KMS-11 (cell line): ENCODE results near the gene HELZ.

ENCODE experiments used
- H2AFZ ChIP-seq: fragments of 200-600 bp; sonication (generic); 2 replicates; pipeline ENCODE4 v1.6.1; 2016; ENCODE audit warnings: antibody characterized with exemption, mixed run types, low read depth
- H3K27ac ChIP-seq: fragments of 200-600 bp; sonication (generic); 2 replicates; pipeline ENCODE4 v1.6.1; 2016; ENCODE audit warnings: mild to moderate bottlenecking, mixed run types
- H3K27me3 ChIP-seq: fragments of 200-600 bp; sonication (generic); 2 replicates; pipeline ENCODE4 v1.6.1; 2017; ENCODE audit warnings: mild to moderate bottlenecking, low read depth, mixed run types, moderate library complexity; ENCODE audit not compliant: insufficient read depth
- H3K36me3 ChIP-seq: fragments of 200-600 bp; sonication (generic); 2 replicates; pipeline ENCODE4 v1.6.1; 2017; ENCODE audit warnings: mild to moderate bottlenecking, mixed run types; ENCODE audit not compliant: insufficient read depth
- H3K4me1 ChIP-seq: fragments of 200-600 bp; sonication (generic); 2 replicates; pipeline ENCODE4 v1.6.1; 2016; ENCODE audit warnings: mild to moderate bottlenecking, low read depth, mixed run types; ENCODE audit not compliant: poor library complexity, severe bottlenecking
- H3K4me2 ChIP-seq: fragments of 200-600 bp; sonication (generic); 2 replicates; pipeline ENCODE4 v1.7.0; 2016; ENCODE audit warnings: mild to moderate bottlenecking, mixed run types
- H3K4me3 ChIP-seq: fragments of 200-600 bp; sonication (generic); IDR thresholded peaks from 2 replicates; pipeline ENCODE4 v1.6.1; 2017; ENCODE audit warnings: low read depth, low read length, mixed read lengths; ENCODE audit not compliant: insufficient read depth
- H3K79me2 ChIP-seq: fragments of 200-600 bp; sonication (generic); 2 replicates; pipeline ENCODE4 v1.6.1; 2016; ENCODE audit warnings: low read depth, mixed run types; ENCODE audit not compliant: insufficient read depth
- H3K9ac ChIP-seq: fragments of 200-600 bp; sonication (generic); 2 replicates; pipeline ENCODE4 v1.6.1; 2016; ENCODE audit warnings: mild to moderate bottlenecking, mixed run types
- H4K20me1 ChIP-seq: fragments of 200-600 bp; sonication (generic); 2 replicates; pipeline ENCODE4 v1.6.1; 2016; ENCODE audit warnings: mild to moderate bottlenecking, mixed run types; ENCODE audit not compliant: insufficient read depth
- TF ChIP-seq, protein P1 (sequence below): fragments of 200-600 bp; sonication (generic); conservative IDR thresholded peaks from 2 replicates; pipeline ENCODE4 v1.6.1; 2017; ENCODE audit warnings: low read depth, mild to moderate bottlenecking, antibody characterized with exemption, low read length, moderate library complexity, mixed read lengths

The HELZ gene

DNA sequence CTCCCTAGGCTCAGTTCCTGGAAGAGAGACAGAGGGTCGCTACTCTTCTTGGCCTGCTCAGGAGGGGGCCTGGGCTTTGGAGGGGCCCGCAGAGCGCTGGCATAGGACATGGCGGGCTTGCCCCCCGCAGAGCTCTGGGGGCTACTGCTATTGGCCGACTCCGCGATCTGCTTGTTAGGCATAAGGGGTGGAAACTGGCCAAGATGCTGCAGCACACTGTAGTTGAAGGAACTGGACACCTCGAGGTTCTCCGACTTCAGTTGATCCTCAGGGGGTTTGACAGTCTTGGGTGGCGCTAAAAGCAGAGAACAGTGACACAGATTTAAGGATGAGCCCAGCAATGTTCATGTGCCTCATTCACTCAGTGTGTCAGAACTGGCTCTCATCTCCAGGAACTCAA is 166.7 kb downstream of the HELZ start:
- TF ChIP-seq, protein P1, sequence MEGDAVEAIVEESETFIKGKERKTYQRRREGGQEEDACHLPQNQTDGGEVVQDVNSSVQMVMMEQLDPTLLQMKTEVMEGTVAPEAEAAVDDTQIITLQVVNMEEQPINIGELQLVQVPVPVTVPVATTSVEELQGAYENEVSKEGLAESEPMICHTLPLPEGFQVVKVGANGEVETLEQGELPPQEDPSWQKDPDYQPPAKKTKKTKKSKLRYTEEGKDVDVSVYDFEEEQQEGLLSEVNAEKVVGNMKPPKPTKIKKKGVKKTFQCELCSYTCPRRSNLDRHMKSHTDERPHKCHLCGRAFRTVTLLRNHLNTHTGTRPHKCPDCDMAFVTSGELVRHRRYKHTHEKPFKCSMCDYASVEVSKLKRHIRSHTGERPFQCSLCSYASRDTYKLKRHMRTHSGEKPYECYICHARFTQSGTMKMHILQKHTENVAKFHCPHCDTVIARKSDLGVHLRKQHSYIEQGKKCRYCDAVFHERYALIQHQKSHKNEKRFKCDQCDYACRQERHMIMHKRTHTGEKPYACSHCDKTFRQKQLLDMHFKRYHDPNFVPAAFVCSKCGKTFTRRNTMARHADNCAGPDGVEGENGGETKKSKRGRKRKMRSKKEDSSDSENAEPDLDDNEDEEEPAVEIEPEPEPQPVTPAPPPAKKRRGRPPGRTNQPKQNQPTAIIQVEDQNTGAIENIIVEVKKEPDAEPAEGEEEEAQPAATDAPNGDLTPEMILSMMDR = no peak
- no peak overlapping the region for H3K4me3 ChIP-seq

DNA sequence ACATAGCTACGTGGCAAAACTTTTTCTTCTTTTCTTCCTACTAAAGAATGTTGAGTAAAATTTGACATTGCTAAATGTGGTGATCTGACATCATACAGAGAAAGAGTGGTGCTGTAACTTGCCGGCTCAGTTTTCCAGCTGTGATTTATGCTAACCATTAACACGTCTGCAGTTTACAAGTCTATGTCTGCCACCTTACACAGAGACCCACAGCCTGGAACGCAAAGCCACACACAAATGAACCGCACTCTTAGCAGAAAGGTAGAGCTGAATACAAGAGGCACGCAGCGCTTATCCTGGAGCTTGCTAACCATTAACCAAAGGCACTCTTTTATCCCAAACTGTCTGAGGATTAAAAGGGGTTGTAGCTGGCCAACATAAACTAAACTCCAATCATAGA is 168.7 kb downstream of the HELZ start:
- H2AFZ ChIP-seq = no peak overlapping the region
- TF ChIP-seq, protein P1 = no peak
- H3K9ac ChIP-seq = no peak overlapping the region
- peaks cover 9% of the 10 kb centered on the region for H3K4me1 ChIP-seq
- H3K4me3 ChIP-seq = no peak overlapping the region
- H3K27ac ChIP-seq = no peak overlapping the region
- H3K27me3 ChIP-seq = no peaks in the 10 kb centered on the region
- H3K4me2 ChIP-seq = no peak overlapping the region
- no peaks in the 10 kb centered on the region for H4K20me1 ChIP-seq
- H3K36me3 ChIP-seq = peaks cover 7% of the 10 kb centered on the region; the same call in 1 of the 2 replicates
- no peaks in the 10 kb centered on the region for H3K79me2 ChIP-seq

More for the DNA sequence above, 166.7 kb downstream of the HELZ start:
- Histone ChIP-seq H3K9ac (no peak overlapping the region), H3K4me2 (no peak overlapping the region), H4K20me1 (0 out of 2 replicates have a peak, but pooled peaks cover 3% of the 10 kb centered on the region), H3K79me2 (no peaks in the 10 kb centered on the region), H2AFZ (no peak overlapping the region), H3K27ac (no peak overlapping the region), H3K4me1 (peaks cover 29% of the 10 kb centered on the region), H3K27me3 (no peaks in the 10 kb centered on the region), H3K36me3 (peaks cover 7% of the 10 kb centered on the region; the same call in 1 of the 2 replicates)

DNA sequence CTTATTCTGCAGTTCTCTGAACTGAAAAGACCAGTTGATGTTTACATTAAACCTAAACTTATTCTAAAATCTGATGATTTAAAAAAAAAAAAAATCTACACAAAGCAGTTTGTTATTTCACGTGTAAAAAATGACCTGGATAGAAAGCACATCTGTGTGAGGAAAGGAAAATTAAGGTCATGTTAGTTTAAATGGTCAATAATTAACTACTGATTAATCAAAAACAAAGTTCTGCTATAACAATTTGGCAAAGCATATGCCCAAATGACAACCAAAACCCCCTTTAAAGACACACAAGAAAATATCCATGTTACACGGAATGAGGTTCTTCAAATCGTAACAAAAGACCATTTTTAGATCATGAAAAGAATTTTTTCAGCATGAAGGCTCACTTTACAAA is 170.2 kb downstream of the HELZ start:
- no peak overlapping the region for H3K4me3 ChIP-seq
- H3K4me2 ChIP-seq = no peak overlapping the region
- peaks cover 7% of the 10 kb centered on the region; the same call in 1 of the 2 replicates for H3K36me3 ChIP-seq
- H2AFZ ChIP-seq = no peak overlapping the region
- H3K27ac ChIP-seq = no peak overlapping the region
- TF ChIP-seq, protein P1 = no peak
- no peaks in the 10 kb centered on the region for H3K27me3 ChIP-seq
- H3K9ac ChIP-seq = no peak overlapping the region
- H3K4me1 ChIP-seq = no peaks in the 10 kb centered on the region
- no peaks in the 10 kb centered on the region for H4K20me1 ChIP-seq
- no peaks in the 10 kb centered on the region for H3K79me2 ChIP-seq

DNA sequence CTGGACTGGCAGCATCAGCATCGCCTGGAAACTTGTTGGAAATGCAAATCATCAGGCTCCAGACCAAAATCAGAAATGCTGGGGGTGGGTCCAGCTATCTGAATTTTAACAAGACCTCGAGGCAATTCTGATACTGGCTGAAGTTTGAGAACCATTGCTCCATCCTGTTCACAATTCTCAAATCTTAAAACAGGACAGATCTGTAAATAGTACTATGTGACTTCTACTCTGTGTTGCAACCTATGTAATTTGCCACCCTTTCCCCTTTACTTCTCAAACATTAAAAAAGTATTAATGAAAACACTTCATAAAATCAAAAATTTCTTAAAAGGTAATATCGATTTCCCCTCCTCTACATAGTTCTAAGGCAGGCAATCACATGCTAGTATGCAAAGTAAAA is 172.1 kb downstream of the HELZ start:
- TF ChIP-seq, protein P1 = no peak
- H3K4me2 ChIP-seq = no peak overlapping the region
- no peaks in the 10 kb centered on the region for H3K4me1 ChIP-seq
- no peaks in the 10 kb centered on the region for H3K79me2 ChIP-seq
- H2AFZ ChIP-seq = no peak overlapping the region
- H3K27ac ChIP-seq = no peak overlapping the region
- H4K20me1 ChIP-seq = no peaks in the 10 kb centered on the region
- no peak overlapping the region for H3K4me3 ChIP-seq
- 0 out of 2 replicates have a peak, but pooled peaks cover 7% of the 10 kb centered on the region for H3K36me3 ChIP-seq
- H3K9ac ChIP-seq = no peak overlapping the region
- no peaks in the 10 kb centered on the region for H3K27me3 ChIP-seq
